SK-N-SH treated with all-trans-retinoic acid at 6 μM for 48 hours (cell line): ENCODE measurements around the gene SRPRB.

Experiments
- ATAC-seq: fragments of 200-7000 bp; cut with Tn5 transposase; 3 replicates; pipeline ENCODE4 v1.9.1; 2020; ENCODE audit warnings: mild to moderate bottlenecking, moderate library complexity
- ARNTL ChIP-seq: fragments of 450-650 bp; formaldehyde crosslinking; IDR thresholded peaks from 2 replicates; pipeline ENCODE4 v1.5.0; 2020; ENCODE audit warnings: low read depth, mild to moderate bottlenecking, moderate library complexity, borderline replicate concordance
- BACH2 ChIP-seq: fragments of 250-450 bp; sonication (Bioruptor Pico); IDR thresholded peaks from 2 replicates; pipeline ENCODE4 v1.9.0; 2021; ENCODE audit warnings: mild to moderate bottlenecking, borderline replicate concordance
- CSDC2 ChIP-seq: fragments of 250-450 bp; sonication (Bioruptor Pico); IDR thresholded peaks from 2 replicates; pipeline ENCODE4 v1.5.0; 2020; ENCODE audit warnings: mild to moderate bottlenecking, moderate library complexity
- ESRRG ChIP-seq: fragments of 250-450 bp; sonication (Bioruptor Pico); IDR thresholded peaks from 2 replicates; pipeline ENCODE4 v1.6.1; 2021; ENCODE audit warnings: mild to moderate bottlenecking
- GLIS3 ChIP-seq: fragments of 250-450 bp; sonication (Bioruptor Pico); IDR thresholded peaks from 2 replicates; pipeline ENCODE4 v1.5.0; 2020; ENCODE audit warnings: mild to moderate bottlenecking, moderate library complexity
- ISL1 ChIP-seq: fragments of 250-450 bp; sonication (Bioruptor Pico); IDR thresholded peaks from 2 replicates; pipeline ENCODE4 v2.1.2; 2022; ENCODE audit warnings: mild to moderate bottlenecking, moderate library complexity
- OSR1 ChIP-seq: fragments of 250-450 bp; sonication (Bioruptor Pico); IDR thresholded peaks from 2 replicates; pipeline ENCODE4 v1.8.0; 2022; ENCODE audit warnings: moderate library complexity, mild to moderate bottlenecking, inconsistent platforms
- PPARA ChIP-seq: fragments of 250-450 bp; sonication (Bioruptor Pico); IDR thresholded peaks from 2 replicates; pipeline ENCODE4 v1.5.0; 2020; ENCODE audit warnings: mild to moderate bottlenecking, borderline replicate concordance
- RARB ChIP-seq: fragments of 250-450 bp; sonication (Bioruptor Pico); IDR thresholded peaks from 2 replicates; pipeline ENCODE4 v1.8.0; 2021; ENCODE audit warnings: mild to moderate bottlenecking, moderate library complexity
- SNAI2 ChIP-seq: fragments of 250-450 bp; sonication (Bioruptor Pico); IDR thresholded peaks from 2 replicates; pipeline ENCODE4 v1.5.0; 2020; ENCODE audit warnings: mild to moderate bottlenecking, moderate library complexity
- TCF4 ChIP-seq: fragments of 250-450 bp; sonication (Bioruptor Pico); IDR thresholded peaks from 2 replicates; pipeline ENCODE4 v1.8.0; 2021; ENCODE audit warnings: mild to moderate bottlenecking, moderate library complexity, borderline replicate concordance
- TOX ChIP-seq: fragments of 250-450 bp; sonication (Bioruptor Pico); IDR thresholded peaks from 2 replicates; pipeline ENCODE4 v1.8.0; 2021; ENCODE audit warnings: mild to moderate bottlenecking, moderate library complexity, borderline replicate concordance
- ZC3H10 ChIP-seq: fragments of 250-450 bp; sonication (Bioruptor Pico); IDR thresholded peaks from 2 replicates; pipeline ENCODE4 v1.5.1; 2021; ENCODE audit warnings: mild to moderate bottlenecking, moderate library complexity
- ZFP3 ChIP-seq: fragments of 250-450 bp; sonication (Bioruptor Pico); IDR thresholded peaks from 2 replicates; pipeline ENCODE4 v1.5.0; 2020; ENCODE audit warnings: mild to moderate bottlenecking, moderate library complexity
- ZFP30 ChIP-seq: fragments of 450-650 bp; formaldehyde crosslinking; IDR thresholded peaks from 2 replicates; pipeline ENCODE4 v1.5.0; 2022; ENCODE audit warnings: mild to moderate bottlenecking, moderate library complexity
- ZNF565 ChIP-seq: fragments of 450-650 bp; formaldehyde crosslinking; conservative IDR thresholded peaks from 2 replicates; pipeline ENCODE4 v1.5.0; 2020; ENCODE audit warnings: low read depth, mild to moderate bottlenecking, moderate library complexity
- ZNF70 ChIP-seq: fragments of 450-650 bp; formaldehyde crosslinking; IDR thresholded peaks from 2 replicates; pipeline ENCODE4 v1.5.0; 2020; ENCODE audit warnings: mild to moderate bottlenecking, moderate library complexity
- ZNF8 ChIP-seq: fragments of 450-650 bp; formaldehyde crosslinking; IDR thresholded peaks from 2 replicates; pipeline ENCODE4 v1.5.0; 2020; ENCODE audit warnings: mild to moderate bottlenecking, moderate library complexity
- TF ChIP-seq, protein P1 (sequence below): fragments of 250-450 bp; sonication (Bioruptor Pico); IDR thresholded peaks from 2 replicates; pipeline ENCODE4 v1.5.0; 2020; ENCODE audit warnings: mild to moderate bottlenecking, moderate library complexity
- TF ChIP-seq, protein P2 (sequence below): fragments of 250-450 bp; sonication (Bioruptor Pico); IDR thresholded peaks from 2 replicates; pipeline ENCODE4 v1.8.0; 2020; ENCODE audit warnings: mild to moderate bottlenecking, moderate library complexity, borderline replicate concordance
- TF ChIP-seq, protein P3 (sequence below): fragments of 250-450 bp; sonication (Bioruptor Pico); IDR thresholded peaks from 2 replicates; pipeline ENCODE4 v1.5.1; 2021; ENCODE audit warnings: mild to moderate bottlenecking, moderate library complexity

Gene SRPRB

DNA sequence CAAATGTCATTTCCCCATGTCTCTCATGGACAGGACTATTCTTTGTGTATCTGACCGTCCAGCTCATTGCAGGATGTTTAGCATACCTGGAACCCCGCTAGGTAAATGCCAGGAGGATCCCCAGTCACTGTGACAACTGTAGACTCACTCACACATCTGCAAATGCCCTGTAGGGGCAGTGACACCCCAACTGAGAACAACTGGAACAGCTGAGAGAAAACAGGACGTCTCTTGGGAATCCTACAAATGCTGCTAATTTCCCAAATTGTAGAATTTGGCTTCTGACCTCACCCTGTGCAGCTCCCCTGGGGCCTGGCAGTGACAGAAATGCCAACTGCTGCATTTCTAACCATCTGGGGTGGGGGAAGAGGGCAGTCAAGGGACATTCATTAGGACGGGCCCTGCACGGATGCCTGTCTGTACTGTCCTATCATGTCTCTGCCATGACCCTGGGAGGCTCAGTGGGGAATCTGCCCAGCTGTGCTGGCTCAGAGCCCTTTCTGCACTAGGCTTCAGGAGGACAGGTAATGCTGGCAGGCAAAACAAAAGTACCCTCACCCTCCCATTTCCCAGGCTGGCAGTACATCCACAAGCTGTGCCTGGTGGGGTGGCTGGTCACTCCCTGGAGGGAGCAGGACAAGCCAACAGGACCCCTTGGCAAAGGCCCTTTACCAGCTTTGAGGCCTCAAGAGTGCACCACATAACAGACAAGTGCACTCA, 59.7 kb downstream of the SRPRB start:
- no peak for TF ChIP-seq SNAI2 (CRISPR knock-in tag)
- no peak for TF ChIP-seq ZNF565 (CRISPR knock-in tag)
- no peak for TF ChIP-seq ZFP30 (CRISPR knock-in tag)
- TF ChIP-seq, protein P1, sequence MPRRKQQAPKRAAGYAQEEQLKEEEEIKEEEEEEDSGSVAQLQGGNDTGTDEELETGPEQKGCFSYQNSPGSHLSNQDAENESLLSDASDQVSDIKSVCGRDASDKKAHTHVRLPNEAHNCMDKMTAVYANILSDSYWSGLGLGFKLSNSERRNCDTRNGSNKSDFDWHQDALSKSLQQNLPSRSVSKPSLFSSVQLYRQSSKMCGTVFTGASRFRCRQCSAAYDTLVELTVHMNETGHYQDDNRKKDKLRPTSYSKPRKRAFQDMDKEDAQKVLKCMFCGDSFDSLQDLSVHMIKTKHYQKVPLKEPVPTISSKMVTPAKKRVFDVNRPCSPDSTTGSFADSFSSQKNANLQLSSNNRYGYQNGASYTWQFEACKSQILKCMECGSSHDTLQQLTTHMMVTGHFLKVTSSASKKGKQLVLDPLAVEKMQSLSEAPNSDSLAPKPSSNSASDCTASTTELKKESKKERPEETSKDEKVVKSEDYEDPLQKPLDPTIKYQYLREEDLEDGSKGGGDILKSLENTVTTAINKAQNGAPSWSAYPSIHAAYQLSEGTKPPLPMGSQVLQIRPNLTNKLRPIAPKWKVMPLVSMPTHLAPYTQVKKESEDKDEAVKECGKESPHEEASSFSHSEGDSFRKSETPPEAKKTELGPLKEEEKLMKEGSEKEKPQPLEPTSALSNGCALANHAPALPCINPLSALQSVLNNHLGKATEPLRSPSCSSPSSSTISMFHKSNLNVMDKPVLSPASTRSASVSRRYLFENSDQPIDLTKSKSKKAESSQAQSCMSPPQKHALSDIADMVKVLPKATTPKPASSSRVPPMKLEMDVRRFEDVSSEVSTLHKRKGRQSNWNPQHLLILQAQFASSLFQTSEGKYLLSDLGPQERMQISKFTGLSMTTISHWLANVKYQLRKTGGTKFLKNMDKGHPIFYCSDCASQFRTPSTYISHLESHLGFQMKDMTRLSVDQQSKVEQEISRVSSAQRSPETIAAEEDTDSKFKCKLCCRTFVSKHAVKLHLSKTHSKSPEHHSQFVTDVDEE (CRISPR knock-in tag): no peak
- TF ChIP-seq CSDC2 (CRISPR knock-in tag): no peak
- no peak for TF ChIP-seq TCF4 (CRISPR knock-in tag)
- TF ChIP-seq TOX (CRISPR knock-in tag): no peak
- TF ChIP-seq BACH2 (CRISPR knock-in tag): no peak
- TF ChIP-seq PPARA: no peak
- no peak for TF ChIP-seq ZNF8
- no peak for TF ChIP-seq ZNF70
- no peak for TF ChIP-seq GLIS3 (CRISPR knock-in tag)

DNA sequence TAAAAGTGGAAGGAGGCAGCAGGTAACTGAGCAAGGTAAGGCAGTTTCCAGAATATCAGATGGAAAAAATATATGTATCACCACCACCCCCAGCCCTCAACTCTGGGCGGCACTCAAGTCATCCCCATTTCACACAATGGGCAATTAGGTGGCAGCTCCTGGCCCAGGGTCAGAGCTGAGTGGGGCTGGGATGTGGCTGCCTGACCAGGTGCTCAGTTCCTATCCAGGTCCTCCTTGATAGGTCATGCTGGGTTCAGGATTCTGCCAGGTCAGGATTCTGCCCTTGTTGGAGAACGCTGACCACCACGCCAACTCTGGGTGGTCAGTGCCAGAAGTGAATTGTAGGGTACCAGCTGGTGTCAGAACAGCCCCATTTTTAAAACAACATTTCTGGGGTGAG, 60.5 kb downstream of the SRPRB start:
- TF ChIP-seq OSR1 (CRISPR knock-in tag): no peak
- TF ChIP-seq, all 23 proteins: peak for 0
- no peak for ATAC-seq

More for the DNA sequence above, 59.7 kb downstream of the SRPRB start:
- no peak for ATAC-seq

DNA sequence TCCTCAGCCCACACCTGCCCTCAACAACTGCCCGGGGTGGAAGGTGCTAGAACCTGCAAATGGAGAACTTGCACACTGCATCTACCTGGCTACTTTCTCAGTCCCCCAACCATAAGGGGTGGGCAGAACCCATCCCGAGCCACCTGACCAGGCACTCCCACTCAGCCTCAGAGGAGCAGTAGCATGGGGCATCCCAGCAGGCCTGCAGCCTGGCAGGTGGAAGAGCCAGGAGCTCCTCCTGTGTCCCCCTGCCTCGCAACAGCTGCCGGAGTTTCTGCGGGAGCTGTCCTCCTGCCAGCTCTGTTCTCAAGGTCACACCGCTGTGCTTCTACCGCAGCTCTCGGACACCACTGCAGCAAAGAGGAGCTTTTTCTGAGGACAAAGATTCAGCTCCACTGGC, 62.6 kb downstream of the SRPRB start:
- TF ChIP-seq ISL1 (CRISPR knock-in tag) (no peak), GLIS3 (CRISPR knock-in tag) (no peak), ESRRG (CRISPR knock-in tag) (no peak), ZC3H10 (CRISPR knock-in tag) (no peak), TCF4 (CRISPR knock-in tag) (no peak), ARNTL (no peak)
- TF ChIP-seq, protein P2, sequence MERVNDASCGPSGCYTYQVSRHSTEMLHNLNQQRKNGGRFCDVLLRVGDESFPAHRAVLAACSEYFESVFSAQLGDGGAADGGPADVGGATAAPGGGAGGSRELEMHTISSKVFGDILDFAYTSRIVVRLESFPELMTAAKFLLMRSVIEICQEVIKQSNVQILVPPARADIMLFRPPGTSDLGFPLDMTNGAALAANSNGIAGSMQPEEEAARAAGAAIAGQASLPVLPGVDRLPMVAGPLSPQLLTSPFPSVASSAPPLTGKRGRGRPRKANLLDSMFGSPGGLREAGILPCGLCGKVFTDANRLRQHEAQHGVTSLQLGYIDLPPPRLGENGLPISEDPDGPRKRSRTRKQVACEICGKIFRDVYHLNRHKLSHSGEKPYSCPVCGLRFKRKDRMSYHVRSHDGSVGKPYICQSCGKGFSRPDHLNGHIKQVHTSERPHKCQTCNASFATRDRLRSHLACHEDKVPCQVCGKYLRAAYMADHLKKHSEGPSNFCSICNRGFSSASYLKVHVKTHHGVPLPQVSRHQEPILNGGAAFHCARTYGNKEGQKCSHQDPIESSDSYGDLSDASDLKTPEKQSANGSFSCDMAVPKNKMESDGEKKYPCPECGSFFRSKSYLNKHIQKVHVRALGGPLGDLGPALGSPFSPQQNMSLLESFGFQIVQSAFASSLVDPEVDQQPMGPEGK (CRISPR knock-in tag): no peak
- TF ChIP-seq, protein P1 (CRISPR knock-in tag): no peak
- ATAC-seq: no peak

DNA sequence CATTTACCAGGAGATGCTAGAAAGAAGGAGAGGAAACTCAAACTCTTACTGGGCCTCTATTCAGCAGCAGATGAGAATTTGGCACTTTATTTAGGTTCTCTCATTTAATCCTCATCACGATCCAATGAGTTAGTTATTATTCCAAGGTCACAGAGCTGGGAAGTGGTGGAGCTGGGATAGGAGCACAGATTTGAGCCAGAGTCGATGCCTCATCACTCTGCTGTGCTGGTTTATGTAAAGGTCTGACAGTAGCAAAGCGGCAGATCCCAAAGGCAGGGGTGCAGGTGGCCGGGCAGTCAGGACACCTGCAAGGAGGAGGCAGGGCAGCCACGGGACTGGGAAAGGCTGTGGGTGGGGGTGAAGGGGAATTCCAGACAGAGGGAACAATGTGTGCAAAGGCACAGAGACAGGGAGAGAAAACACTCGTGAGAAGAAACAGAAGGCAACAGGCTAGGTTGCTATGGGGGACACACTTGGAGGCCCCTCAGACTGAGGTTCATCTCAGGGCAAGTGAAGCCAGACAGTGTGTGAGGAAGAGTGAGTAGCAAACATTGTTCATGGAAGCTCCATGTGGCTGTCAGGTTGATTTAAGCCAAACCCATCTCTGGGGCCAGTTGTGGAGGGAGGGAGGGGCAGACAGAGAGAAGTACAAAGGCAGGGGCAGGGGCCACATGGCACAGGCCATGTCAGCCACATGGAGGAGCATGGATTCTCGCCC, 63.3 kb downstream of the SRPRB start:
- ATAC-seq: no peak
- TF ChIP-seq OSR1 (CRISPR knock-in tag): no peak
- no peak for TF ChIP-seq TOX (CRISPR knock-in tag)
- TF ChIP-seq, protein P1 (CRISPR knock-in tag): no peak
- no peak for TF ChIP-seq BACH2 (CRISPR knock-in tag)
- TF ChIP-seq, protein P2 (CRISPR knock-in tag): no peak
- TF ChIP-seq ARNTL: no peak
- no peak for TF ChIP-seq RARB (CRISPR knock-in tag)
- no peak for TF ChIP-seq ZFP3 (CRISPR knock-in tag)
- TF ChIP-seq, protein P3, sequence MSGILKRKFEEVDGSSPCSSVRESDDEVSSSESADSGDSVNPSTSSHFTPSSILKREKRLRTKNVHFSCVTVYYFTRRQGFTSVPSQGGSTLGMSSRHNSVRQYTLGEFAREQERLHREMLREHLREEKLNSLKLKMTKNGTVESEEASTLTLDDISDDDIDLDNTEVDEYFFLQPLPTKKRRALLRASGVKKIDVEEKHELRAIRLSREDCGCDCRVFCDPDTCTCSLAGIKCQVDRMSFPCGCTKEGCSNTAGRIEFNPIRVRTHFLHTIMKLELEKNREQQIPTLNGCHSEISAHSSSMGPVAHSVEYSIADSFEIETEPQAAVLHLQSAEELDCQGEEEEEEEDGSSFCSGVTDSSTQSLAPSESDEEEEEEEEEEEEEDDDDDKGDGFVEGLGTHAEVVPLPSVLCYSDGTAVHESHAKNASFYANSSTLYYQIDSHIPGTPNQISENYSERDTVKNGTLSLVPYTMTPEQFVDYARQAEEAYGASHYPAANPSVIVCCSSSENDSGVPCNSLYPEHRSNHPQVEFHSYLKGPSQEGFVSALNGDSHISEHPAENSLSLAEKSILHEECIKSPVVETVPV: no peak
